Activated CD8-positive, alpha-beta memory T cell treated with anti-CD3 and anti-CD28 coated beads, Interleukin-2, amount 50 U/mL, for 48 hours (primary cell): ENCODE data around the gene TTLL9.

ENCODE experiments used
- DNase-seq: peaks from one replicate; pipeline ENCODE4 v3.0.0-alpha.2; 2020

The TTLL9 gene

DNA sequence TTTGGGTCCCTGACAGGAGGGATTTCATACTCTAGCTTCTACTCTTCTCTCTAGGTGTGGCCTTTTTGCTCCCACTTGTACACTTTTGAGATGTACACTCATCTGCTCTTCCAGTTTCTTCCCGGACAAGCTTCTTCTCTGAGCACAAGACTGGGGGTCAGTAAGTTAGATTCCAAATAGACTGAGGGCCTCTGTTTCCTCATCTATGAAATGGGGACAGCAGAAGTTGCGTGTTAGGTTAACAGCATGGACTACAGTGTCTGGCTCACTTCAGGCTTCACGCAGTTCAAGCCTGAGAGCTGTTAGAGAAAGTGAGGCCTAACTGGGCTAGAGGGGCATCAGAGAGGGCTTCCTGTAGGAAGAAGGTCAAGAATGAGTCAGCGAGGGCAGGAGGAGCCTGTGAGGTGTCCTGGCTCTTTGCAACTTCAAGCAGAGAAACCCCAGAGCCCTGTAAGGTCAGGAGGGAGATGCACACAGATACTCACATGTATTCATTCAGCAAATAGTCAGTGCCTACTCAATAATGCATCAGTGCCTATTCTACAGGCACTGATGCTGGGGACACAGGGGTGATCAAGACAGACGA, 118.1 kb downstream of the TTLL9 start:
- no peak for DNase-seq

DNA sequence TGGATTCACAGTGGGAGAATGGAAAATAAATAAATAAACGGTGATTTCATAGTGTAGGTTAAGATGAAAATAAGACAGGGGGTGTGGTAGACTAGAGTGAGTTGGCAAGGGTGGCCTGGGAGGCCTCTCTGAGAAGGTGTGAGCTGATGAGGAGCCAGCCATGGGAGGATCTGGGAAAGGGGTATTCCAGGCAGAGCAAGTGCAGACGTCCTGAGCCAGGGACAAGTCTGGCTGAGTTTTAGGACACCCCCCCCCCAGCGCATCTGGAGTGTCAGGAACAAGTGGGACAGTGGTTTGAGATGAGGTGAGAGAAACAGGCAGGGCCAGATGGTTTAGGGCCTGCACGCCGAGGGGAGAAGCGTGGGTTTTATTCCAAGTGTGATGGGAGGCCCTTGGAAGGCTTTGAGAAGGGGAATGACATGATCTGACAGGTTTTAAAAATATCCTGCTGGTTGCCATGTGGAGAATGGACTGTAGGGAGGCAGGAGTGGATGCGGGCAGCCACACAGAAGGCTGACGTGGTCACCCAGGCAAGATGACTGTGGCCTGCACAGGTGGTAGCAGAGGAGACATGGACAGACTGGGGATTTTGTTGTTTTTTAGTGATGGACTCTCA, 118.7 kb downstream of the TTLL9 start:
- no peak for DNase-seq

DNA sequence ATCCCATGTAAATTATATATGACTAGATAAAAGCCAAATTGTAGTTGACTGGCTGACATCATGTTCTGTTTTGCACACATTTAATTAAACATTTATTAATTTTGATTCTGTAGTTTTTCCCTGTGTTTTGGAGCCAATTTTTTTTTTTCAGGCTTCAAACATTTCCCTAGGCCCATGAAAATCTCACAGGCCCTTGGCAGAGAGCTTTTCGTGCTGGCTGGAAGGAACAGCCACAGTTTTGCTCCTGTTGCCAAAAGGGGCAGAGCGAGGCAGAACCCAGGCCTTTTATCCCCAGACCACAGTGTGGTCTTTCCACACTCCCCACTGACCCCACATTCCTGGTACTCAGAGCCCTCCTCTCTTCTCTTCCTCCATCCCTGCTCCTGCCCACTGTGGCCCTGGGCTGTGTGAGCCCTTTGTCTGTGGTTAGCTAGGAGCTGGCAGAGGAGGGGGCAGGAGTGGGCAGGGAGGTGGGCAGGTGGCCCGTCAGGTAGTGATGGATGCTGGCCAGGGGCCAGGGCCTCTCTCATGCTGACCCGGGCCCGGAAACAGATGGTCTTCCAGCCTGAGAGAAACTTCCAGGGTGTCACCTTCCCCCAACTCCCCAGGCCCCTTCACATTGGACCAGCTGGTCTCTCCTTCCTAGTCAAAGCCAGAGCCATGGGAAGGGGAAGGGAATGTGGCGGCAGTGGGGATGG, 120.4 kb downstream of the TTLL9 start:
- DNase-seq: no peak

DNA sequence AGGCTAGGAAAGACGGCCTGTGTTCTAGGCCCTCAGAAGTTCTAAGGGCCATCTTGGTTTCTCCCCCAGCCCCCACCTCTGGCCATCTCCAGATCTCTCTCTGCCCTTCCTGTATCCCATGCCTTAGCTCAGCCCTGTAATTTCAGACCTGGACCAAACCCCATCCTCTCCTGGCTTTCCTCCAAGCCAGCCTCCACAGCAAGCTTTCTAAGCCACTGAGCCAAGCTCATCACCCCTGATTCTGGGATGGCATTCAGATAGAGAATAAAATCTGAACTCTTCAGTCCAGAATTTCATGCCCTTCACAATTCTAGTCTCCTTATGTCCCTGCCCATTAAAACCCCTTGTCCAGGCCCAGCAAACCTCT, 120.9 kb downstream of the TTLL9 start:
- no peak for DNase-seq

DNA sequence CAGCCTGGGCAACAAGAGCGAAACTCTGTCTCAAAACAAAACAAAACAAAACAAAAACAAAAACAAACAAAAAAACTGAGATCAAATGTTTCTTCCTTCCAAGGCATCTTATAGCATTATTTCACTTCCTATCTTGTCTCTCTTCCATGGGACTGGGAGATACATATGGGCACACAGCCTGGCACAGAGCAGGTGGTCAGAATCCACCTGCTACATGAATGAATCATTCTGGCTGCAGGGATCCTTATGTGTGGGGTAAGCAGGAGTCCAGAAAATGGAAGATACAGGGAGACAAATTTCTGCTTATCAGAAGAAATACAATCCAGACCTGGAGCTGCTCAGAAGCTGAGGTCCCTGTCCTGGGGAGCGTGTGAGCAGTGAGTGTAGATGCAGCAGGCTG, 121.7 kb downstream of the TTLL9 start:
- no peak for DNase-seq
